Astrocyte (in vitro differentiated cells and primary cell): Measurements from ENCODE around the gene APOA5. TPM values are rescaled to one million over a fixed set of nuclear protein-coding genes. Genes with fewer than 3 reads are reported as not detected.
A peak's percentile ranks its signal among the peaks of the same experiment; 100 is the strongest.

ENCODE experiments used
- DNase-seq: peaks from one replicate; pipeline ENCODE4 v3.0.0-alpha.2; 2010; ENCODE audit warnings: low read depth
- FAIRE-seq: peaks from 2 replicates; lab custom pipeline; 2011; peaks lifted over from hg19 to GRCh38; lab: Jason Lieb, UNC
- H2AFZ ChIP-seq: 2 replicates; pipeline ENCODE4 v1.6.0; 2012; ENCODE audit warnings: low read depth, low read length, inconsistent platforms
- H3K27ac ChIP-seq: 2 replicates; pipeline ENCODE4 v1.5.1; 2011; ENCODE audit warnings: low read depth, low read length, inconsistent platforms
- H3K27me3 ChIP-seq: 2 replicates; pipeline ENCODE4 v1.6.0; 2011; ENCODE audit warnings: low read length, inconsistent platforms; ENCODE audit not compliant: insufficient read depth
- H3K36me3 ChIP-seq: 2 replicates; pipeline ENCODE4 v1.5.1; 2011; ENCODE audit warnings: low read length, inconsistent platforms; ENCODE audit not compliant: insufficient read depth
- H3K4me1 ChIP-seq: 2 replicates; pipeline ENCODE4 v1.5.1; 2011; ENCODE audit warnings: low read length, inconsistent platforms; ENCODE audit not compliant: insufficient read depth
- H3K4me2 ChIP-seq: 2 replicates; pipeline ENCODE4 v1.6.0; 2012; ENCODE audit warnings: low read length, inconsistent platforms
- H3K4me3 ChIP-seq: 2 replicates; pipeline ENCODE4 v1.5.1; 2011; ENCODE audit warnings: low read depth, mild to moderate bottlenecking, low read length, inconsistent platforms; ENCODE audit not compliant: insufficient read depth
- H3K79me2 ChIP-seq: 2 replicates; pipeline ENCODE4 v1.6.0; 2012; ENCODE audit warnings: mild to moderate bottlenecking, low read length, inconsistent platforms; ENCODE audit not compliant: insufficient read depth
- H3K9ac ChIP-seq: 2 replicates; pipeline ENCODE4 v1.6.0; 2012; ENCODE audit warnings: mild to moderate bottlenecking, low read length, inconsistent platforms
- H3K9me3 ChIP-seq: 2 replicates; pipeline ENCODE4 v1.5.1; 2012; ENCODE audit warnings: low read depth, mild to moderate bottlenecking, low read length, inconsistent platforms; ENCODE audit not compliant: insufficient read depth
- H4K20me1 ChIP-seq: 2 replicates; pipeline ENCODE4 v1.6.0; 2012; ENCODE audit warnings: low read length, inconsistent platforms; ENCODE audit not compliant: insufficient read depth
- H3K27ac Mint-ChIP-seq: one replicate; pipeline ENCODE4 v1.8.0; 2021; ENCODE audit warnings: mild to moderate bottlenecking, mixed read lengths; ENCODE audit not compliant: unreplicated experiment
- H3K27me3 Mint-ChIP-seq: one replicate; pipeline ENCODE4 v1.8.0; 2021; ENCODE audit warnings: low read depth, mixed read lengths; ENCODE audit not compliant: unreplicated experiment
- H3K36me3 Mint-ChIP-seq: one replicate; pipeline ENCODE4 v1.8.0; 2021; ENCODE audit warnings: low read depth, mixed read lengths; ENCODE audit not compliant: unreplicated experiment
- H3K4me1 Mint-ChIP-seq: one replicate; pipeline ENCODE4 v1.8.0; 2021; ENCODE audit warnings: low read depth, mixed read lengths; ENCODE audit not compliant: unreplicated experiment
- H3K4me3 Mint-ChIP-seq: one replicate; pipeline ENCODE4 v1.8.0; 2021; ENCODE audit warnings: mild to moderate bottlenecking, moderate library complexity, mixed read lengths; ENCODE audit not compliant: unreplicated experiment
- H3K9me3 Mint-ChIP-seq: one replicate; pipeline ENCODE4 v1.8.0; 2021; ENCODE audit warnings: mild to moderate bottlenecking, mixed read lengths; ENCODE audit not compliant: unreplicated experiment
- CTCF ChIP-seq: IDR thresholded peaks from 2 replicates; pipeline ENCODE4 v1.5.1; 2011; ENCODE audit warnings: low read depth, mild to moderate bottlenecking, inconsistent platforms, low read length, moderate library complexity; ENCODE audit not compliant: insufficient read depth
- EZH2 ChIP-seq: IDR thresholded peaks from 2 replicates; pipeline ENCODE4 v1.6.1; 2012; ENCODE audit warnings: mild to moderate bottlenecking, low read length, inconsistent platforms; ENCODE audit not compliant: insufficient read depth
- total RNA-seq: library from RNA; stranded (reverse); gene quantifications from 2 replicates; pipeline ENCODE4 v1.2.1, GENCODE V29; 2021

The APOA5 gene
- total RNA-seq, 1 donor from 2014 or later = not detected

GRCh38 chr11:116788975-116789374 lies 2.7 kb downstream of the APOA5 start:
- H3K4me1 Mint-ChIP-seq = peaks cover 21% of the 10 kb centered on the region
- no peak overlapping the region for H3K9ac ChIP-seq
- FAIRE-seq (no peak), DNase-seq (no peak)
- no peaks in the 10 kb centered on the region for H3K9me3 Mint-ChIP-seq
- no peaks in the 10 kb centered on the region for H3K9me3 ChIP-seq
- no peak overlapping the region for H3K27ac ChIP-seq
- no peaks in the 10 kb centered on the region for H3K27me3 ChIP-seq
- peaks cover 24% of the 10 kb centered on the region for H3K79me2 ChIP-seq
- H3K4me3 ChIP-seq = no peak overlapping the region
- H3K27ac Mint-ChIP-seq = peak overlapping the region; percentile 51
- peaks cover 13% of the 10 kb centered on the region for H3K27me3 Mint-ChIP-seq
- H3K4me1 ChIP-seq = peaks cover 28% of the 10 kb centered on the region
- TF ChIP-seq CTCF (no peak), EZH2 (no peak)
- H3K36me3 Mint-ChIP-seq = peaks cover 14% of the 10 kb centered on the region
- H3K4me3 Mint-ChIP-seq = peak overlapping the region; percentile 89
- H3K36me3 ChIP-seq = peaks cover 28% of the 10 kb centered on the region
- peaks cover 14% of the 10 kb centered on the region for H4K20me1 ChIP-seq
- H3K4me2 ChIP-seq = no peak overlapping the region
- H2AFZ ChIP-seq = no peak overlapping the region

GRCh38 chr11:116788534-116788933 lies 3.1 kb downstream of the APOA5 start:
- Mint-ChIP-seq H3K9me3 (no peaks in the 10 kb centered on the region), H3K36me3 (peaks cover 15% of the 10 kb centered on the region), H3K27me3 (peaks cover 13% of the 10 kb centered on the region), H3K4me1 (peaks cover 19% of the 10 kb centered on the region), H3K4me3 (peak overlapping the region; percentile 89), H3K27ac (peak overlapping the region; percentile 97)
- Histone ChIP-seq H3K4me2 (peak overlapping the region; percentile 97), H3K27me3 (no peaks in the 10 kb centered on the region), H3K36me3 (peaks cover 33% of the 10 kb centered on the region), H3K9ac (peak overlapping the region; percentile 94), H3K4me3 (peak overlapping the region; percentile 91), H2AFZ (peak overlapping the region; percentile 98), H3K9me3 (no peaks in the 10 kb centered on the region), H3K4me1 (peaks cover 27% of the 10 kb centered on the region), H4K20me1 (peaks cover 14% of the 10 kb centered on the region), H3K27ac (peak overlapping the region; percentile 91), H3K79me2 (peaks cover 24% of the 10 kb centered on the region)
- TF ChIP-seq CTCF = no peak
- no peak for TF ChIP-seq EZH2
- DNase-seq (no peak), FAIRE-seq (no peak)

- Histone ChIP-seq H3K36me3 (peaks cover 39% of the 10 kb centered on the region), H3K4me2 (peak within 1 kb of the TSS; percentile 97), H2AFZ (peak within 1 kb of the TSS; percentile 98), H3K9ac (peak within 1 kb of the TSS; percentile 94), H3K9me3 (no peaks in the 10 kb centered on the region), H3K4me1 (peaks cover 31% of the 10 kb centered on the region), H3K4me3 (peak within 1 kb of the TSS; percentile 91), H3K27ac (peak within 1 kb of the TSS; percentile 91), H4K20me1 (peaks cover 17% of the 10 kb centered on the region), H3K27me3 (no peaks in the 10 kb centered on the region), H3K79me2 (peaks cover 24% of the 10 kb centered on the region)
- TF ChIP-seq CTCF = no peak
- TF ChIP-seq EZH2 = no peak
- peaks cover 18% of the 10 kb centered on the region for H3K4me1 Mint-ChIP-seq
- H3K9me3 Mint-ChIP-seq = no peaks in the 10 kb centered on the region
- no peak for FAIRE-seq
- DNase-seq = peak; percentile 65
- peak within 1 kb of the TSS; percentile 97 for H3K27ac Mint-ChIP-seq
- H3K36me3 Mint-ChIP-seq = peaks cover 15% of the 10 kb centered on the region
- peaks cover 13% of the 10 kb centered on the region for H3K27me3 Mint-ChIP-seq
- H3K4me3 Mint-ChIP-seq = peak within 1 kb of the TSS; percentile 89
These were observed 3.7 kb downstream of the APOA5 start, which contains the start of gene ZPR1 for GRCh38 chr11:116787786-116788486. Gene ZPR1 (minus strand): TSS chr11:116788023. CDS start chr11:116787990, 33 bp downstream.
